Upper lobe of left lung (tissue), 4 donors: Measurements from ENCODE around the gene GALP.

Experiments
- CTCF ChIP-seq, 6 experiments: fragments of 450-650 bp in 4 of 6; fragments of 200-600 bp in 2 of 6; sonication (generic) in 2 of 6; IDR thresholded peaks; one replicate each; pipeline ENCODE4 v1.5.1; 2016 to 2019; ENCODE audit warnings: antibody characterized with exemption in 6 of 6
- EP300 ChIP-seq, 4 donors: sonication (generic); formaldehyde crosslinking; IDR thresholded peaks; one replicate each; pipeline ENCODE4 v1.5.1; 2017; ENCODE audit warnings: antibody characterized with exemption in 4 of 4, control low read depth in 2 of 4
- POLR2A ChIP-seq, 4 donors: fragments of 450-650 bp; IDR thresholded peaks; one replicate each; pipeline ENCODE4 v1.5.1; 2016 to 2017; ENCODE audit warnings: antibody characterized with exemption in 4 of 4, mild to moderate bottlenecking in 2 of 4

- TF ChIP-seq CTCF (IDR thresholded peaks at IDR 0.05) = no peak
- TF ChIP-seq EP300 (IDR thresholded peaks at IDR 0.05) = no peak
- TF ChIP-seq POLR2A (IDR thresholded peaks at IDR 0.05) = no peak
These were observed 15.3 kb downstream of the GALP start for GRCh38 chr19:56191115-56191514.
